Measurements from ENCODE around the gene C2orf72.
"Not testable (repeated sequence)": the region's sequence is repeated elsewhere in the genome, so short reads cannot be mapped to it uniquely, and the experiment has no call there.

C2orf72 gene

GRCh38 chr2:231047274-231047922 is 10.1 kb downstream of the C2orf72 start:
- DNase-seq, result no peak

- no peak for DNase-seq
Observed at GRCh38 chr2:231047923-231048915, 10.9 kb downstream of the C2orf72 start.

- DNase-seq, result no peak
Observed at GRCh38 chr2:231049286-231050017, 12.1 kb downstream of the C2orf72 start.

- DNase-seq, result no peak
Observed at GRCh38 chr2:231050018-231050901, 12.9 kb downstream of the C2orf72 start.

GRCh38 chr2:231051116-231051515 is 13.8 kb downstream of the C2orf72 start:
- no peak for DNase-seq

GRCh38 chr2:231052494-231053451 is 15.4 kb downstream of the C2orf72 start:
- DNase-seq, result peak; percentile 87

GRCh38 chr2:231053846-231054245 is 16.5 kb downstream of the C2orf72 start:
- DNase-seq, result no peak

- DNase-seq, result peak; percentile 95
Observed at GRCh38 chr2:231056453-231057416, 19.4 kb downstream of the C2orf72 start, which contains the start of gene PSMD1. PSMD1 (plus strand) TSS chr2:231056867; CDS start chr2:231057026, 159 bp downstream.

- DNase-seq, result no peak
Observed at GRCh38 chr2:231057590-231057989, 20.3 kb downstream of the C2orf72 start.

GRCh38 chr2:231058761-231059550 is 21.6 kb downstream of the C2orf72 start:
- no peak for DNase-seq

- no peak for DNase-seq
Observed at GRCh38 chr2:231059756-231060155, 22.4 kb downstream of the C2orf72 start.

GRCh38 chr2:231062776-231063175 is 25.5 kb downstream of the C2orf72 start:
- DNase-seq, result no peak

GRCh38 chr2:231063347-231063746 is 26.0 kb downstream of the C2orf72 start:
- DNase-seq, result no peak

GRCh38 chr2:231065966-231066365 is 28.6 kb downstream of the C2orf72 start:
- no peak for DNase-seq

GRCh38 chr2:231067531-231067930 is 30.2 kb downstream of the C2orf72 start:
- not testable (repeated sequence) for DNase-seq

GRCh38 chr2:231068525-231069222 is 31.4 kb downstream of the C2orf72 start:
- DNase-seq, result no peak

GRCh38 chr2:231069379-231070054 is 32.2 kb downstream of the C2orf72 start:
- DNase-seq, result no peak

- no peak for DNase-seq
Observed at GRCh38 chr2:231084565-231084964, 47.2 kb downstream of the C2orf72 start.

All from CD4-positive, alpha-beta T cell treated with Interleukin-10 for 1 hour (primary cell).